ENCODE measurements around the gene CLMN. TPM values are rescaled to one million over a fixed set of nuclear protein-coding genes. Genes with fewer than 3 reads are reported as not detected.

CLMN gene
- total and polyA plus RNA-seq, 10 of the 15 experiments (the other 5 are each of a cell fraction or from before 2014, with no cell fraction given), result 7.8 to 49.3 (median 18.5) TPM

DNA sequence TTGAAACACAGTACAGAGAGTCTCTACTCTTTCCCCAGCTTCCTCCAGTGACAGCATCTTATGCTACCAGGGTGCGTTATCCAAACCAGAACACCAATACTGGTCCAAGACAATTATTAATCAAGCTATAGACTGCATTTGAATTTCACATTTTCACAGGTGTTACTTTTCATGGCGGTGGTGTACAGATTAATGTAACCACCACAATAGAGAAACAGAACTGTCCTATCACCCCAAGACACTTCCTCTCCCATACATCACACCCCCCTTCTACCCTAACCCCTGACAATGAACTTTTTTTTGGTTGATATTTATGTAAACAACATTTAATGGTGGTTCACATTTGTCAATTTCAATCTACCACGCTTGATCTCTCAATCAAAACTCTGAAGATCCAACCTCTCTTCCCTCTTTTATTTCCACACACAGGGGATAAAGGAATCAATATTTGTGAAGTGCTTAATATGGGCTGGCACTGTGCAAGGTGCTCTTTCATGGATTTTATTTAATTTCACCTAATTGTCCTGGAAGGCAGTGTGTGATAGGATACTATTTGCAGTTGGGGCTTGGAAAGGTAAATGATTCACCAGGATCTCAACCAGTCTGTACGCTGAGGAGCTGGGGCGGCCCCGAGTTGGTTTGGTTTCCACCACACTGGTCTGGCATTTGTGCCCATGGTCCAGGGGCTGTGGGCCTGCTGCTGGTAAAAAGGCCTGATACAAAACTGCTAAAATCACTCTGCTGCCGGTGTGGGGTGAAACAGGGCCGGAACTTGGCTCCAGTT, 107.8 kb downstream of the CLMN start (continued):
- TF ChIP-seq, protein P1, sequence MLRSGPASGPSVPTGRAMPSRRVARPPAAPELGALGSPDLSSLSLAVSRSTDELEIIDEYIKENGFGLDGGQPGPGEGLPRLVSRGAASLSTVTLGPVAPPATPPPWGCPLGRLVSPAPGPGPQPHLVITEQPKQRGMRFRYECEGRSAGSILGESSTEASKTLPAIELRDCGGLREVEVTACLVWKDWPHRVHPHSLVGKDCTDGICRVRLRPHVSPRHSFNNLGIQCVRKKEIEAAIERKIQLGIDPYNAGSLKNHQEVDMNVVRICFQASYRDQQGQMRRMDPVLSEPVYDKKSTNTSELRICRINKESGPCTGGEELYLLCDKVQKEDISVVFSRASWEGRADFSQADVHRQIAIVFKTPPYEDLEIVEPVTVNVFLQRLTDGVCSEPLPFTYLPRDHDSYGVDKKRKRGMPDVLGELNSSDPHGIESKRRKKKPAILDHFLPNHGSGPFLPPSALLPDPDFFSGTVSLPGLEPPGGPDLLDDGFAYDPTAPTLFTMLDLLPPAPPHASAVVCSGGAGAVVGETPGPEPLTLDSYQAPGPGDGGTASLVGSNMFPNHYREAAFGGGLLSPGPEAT (IDR thresholded peaks at IDR 0.05; ENCODE audit: low read depth), result peak; percentile 54
- TF ChIP-seq ZNF217 (IDR thresholded peaks at IDR 0.05) (0 out of 2 replicates have a peak, but pooled peaks have one; percentile 19), NRF1 (conservative IDR thresholded peaks at IDR 0.05; ENCODE audit: low read depth, low read length) (no peak), SMARCA5 (IDR thresholded peaks at IDR 0.05) (no peak), EZH2 (IDR thresholded peaks at IDR 0.05; ENCODE audit: borderline replicate concordance, control insufficient read depth, low read depth, low read length) (no peak), BMI1 (IDR thresholded peaks at IDR 0.05; ENCODE audit: borderline replicate concordance) (no peak), BHLHE40 (IDR thresholded peaks at IDR 0.05; ENCODE audit: borderline replicate concordance in 1 of 2, low read depth in 2 of 2, low read length in 1 of 2) (peak in 1 of 2 experiments; percentile 21; a peak in 1 of 4 replicates), CBX3 (IDR thresholded peaks at IDR 0.05; ENCODE audit: borderline replicate concordance, low read depth) (no peak), FOXM1 (IDR thresholded peaks at IDR 0.05; ENCODE audit: low read depth, low read length) (no peak), ETV6 (conservative IDR thresholded peaks at IDR 0.05 in 1 of 2, IDR thresholded peaks at IDR 0.05 in 1 of 2; ENCODE audit: borderline replicate concordance in 1 of 2, low read depth in 1 of 2) (no peak), HDAC2 (IDR thresholded peaks at IDR 0.05) (no peak), JUNB (IDR thresholded peaks at IDR 0.05) (no peak), TCF7 (IDR thresholded peaks at IDR 0.05; ENCODE audit: borderline replicate concordance) (no peak), CREB1 (IDR thresholded peaks at IDR 0.05; ENCODE audit: low read depth) (no peak)
- TF ChIP-seq, protein P2, sequence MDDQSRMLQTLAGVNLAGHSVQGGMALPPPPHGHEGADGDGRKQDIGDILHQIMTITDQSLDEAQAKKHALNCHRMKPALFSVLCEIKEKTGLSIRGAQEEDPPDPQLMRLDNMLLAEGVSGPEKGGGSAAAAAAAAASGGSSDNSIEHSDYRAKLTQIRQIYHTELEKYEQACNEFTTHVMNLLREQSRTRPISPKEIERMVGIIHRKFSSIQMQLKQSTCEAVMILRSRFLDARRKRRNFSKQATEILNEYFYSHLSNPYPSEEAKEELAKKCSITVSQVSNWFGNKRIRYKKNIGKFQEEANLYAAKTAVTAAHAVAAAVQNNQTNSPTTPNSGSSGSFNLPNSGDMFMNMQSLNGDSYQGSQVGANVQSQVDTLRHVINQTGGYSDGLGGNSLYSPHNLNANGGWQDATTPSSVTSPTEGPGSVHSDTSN (IDR thresholded peaks at IDR 0.05; ENCODE audit: insufficient replicate concordance, low read depth, low read length), result no peak
- TF ChIP-seq, protein P3, sequence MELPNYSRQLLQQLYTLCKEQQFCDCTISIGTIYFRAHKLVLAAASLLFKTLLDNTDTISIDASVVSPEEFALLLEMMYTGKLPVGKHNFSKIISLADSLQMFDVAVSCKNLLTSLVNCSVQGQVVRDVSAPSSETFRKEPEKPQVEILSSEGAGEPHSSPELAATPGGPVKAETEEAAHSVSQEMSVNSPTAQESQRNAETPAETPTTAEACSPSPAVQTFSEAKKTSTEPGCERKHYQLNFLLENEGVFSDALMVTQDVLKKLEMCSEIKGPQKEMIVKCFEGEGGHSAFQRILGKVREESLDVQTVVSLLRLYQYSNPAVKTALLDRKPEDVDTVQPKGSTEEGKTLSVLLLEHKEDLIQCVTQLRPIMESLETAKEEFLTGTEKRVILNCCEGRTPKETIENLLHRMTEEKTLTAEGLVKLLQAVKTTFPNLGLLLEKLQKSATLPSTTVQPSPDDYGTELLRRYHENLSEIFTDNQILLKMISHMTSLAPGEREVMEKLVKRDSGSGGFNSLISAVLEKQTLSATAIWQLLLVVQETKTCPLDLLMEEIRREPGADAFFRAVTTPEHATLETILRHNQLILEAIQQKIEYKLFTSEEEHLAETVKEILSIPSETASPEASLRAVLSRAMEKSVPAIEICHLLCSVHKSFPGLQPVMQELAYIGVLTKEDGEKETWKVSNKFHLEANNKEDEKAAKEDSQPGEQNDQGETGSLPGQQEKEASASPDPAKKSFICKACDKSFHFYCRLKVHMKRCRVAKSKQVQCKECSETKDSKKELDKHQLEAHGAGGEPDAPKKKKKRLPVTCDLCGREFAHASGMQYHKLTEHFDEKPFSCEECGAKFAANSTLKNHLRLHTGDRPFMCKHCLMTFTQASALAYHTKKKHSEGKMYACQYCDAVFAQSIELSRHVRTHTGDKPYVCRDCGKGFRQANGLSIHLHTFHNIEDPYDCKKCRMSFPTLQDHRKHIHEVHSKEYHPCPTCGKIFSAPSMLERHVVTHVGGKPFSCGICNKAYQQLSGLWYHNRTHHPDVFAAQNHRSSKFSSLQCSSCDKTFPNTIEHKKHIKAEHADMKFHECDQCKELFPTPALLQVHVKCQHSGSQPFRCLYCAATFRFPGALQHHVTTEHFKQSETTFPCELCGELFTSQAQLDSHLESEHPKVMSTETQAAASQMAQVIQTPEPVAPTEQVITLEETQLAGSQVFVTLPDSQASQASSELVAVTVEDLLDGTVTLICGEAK (IDR thresholded peaks at IDR 0.05; ENCODE audit: borderline replicate concordance), result no peak
- TF ChIP-seq, protein P4, sequence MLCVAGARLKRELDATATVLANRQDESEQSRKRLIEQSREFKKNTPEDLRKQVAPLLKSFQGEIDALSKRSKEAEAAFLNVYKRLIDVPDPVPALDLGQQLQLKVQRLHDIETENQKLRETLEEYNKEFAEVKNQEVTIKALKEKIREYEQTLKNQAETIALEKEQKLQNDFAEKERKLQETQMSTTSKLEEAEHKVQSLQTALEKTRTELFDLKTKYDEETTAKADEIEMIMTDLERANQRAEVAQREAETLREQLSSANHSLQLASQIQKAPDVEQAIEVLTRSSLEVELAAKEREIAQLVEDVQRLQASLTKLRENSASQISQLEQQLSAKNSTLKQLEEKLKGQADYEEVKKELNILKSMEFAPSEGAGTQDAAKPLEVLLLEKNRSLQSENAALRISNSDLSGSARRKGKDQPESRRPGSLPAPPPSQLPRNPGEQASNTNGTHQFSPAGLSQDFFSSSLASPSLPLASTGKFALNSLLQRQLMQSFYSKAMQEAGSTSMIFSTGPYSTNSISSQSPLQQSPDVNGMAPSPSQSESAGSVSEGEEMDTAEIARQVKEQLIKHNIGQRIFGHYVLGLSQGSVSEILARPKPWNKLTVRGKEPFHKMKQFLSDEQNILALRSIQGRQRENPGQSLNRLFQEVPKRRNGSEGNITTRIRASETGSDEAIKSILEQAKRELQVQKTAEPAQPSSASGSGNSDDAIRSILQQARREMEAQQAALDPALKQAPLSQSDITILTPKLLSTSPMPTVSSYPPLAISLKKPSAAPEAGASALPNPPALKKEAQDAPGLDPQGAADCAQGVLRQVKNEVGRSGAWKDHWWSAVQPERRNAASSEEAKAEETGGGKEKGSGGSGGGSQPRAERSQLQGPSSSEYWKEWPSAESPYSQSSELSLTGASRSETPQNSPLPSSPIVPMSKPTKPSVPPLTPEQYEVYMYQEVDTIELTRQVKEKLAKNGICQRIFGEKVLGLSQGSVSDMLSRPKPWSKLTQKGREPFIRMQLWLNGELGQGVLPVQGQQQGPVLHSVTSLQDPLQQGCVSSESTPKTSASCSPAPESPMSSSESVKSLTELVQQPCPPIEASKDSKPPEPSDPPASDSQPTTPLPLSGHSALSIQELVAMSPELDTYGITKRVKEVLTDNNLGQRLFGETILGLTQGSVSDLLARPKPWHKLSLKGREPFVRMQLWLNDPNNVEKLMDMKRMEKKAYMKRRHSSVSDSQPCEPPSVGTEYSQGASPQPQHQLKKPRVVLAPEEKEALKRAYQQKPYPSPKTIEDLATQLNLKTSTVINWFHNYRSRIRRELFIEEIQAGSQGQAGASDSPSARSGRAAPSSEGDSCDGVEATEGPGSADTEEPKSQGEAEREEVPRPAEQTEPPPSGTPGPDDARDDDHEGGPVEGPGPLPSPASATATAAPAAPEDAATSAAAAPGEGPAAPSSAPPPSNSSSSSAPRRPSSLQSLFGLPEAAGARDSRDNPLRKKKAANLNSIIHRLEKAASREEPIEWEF (IDR thresholded peaks at IDR 0.05; ENCODE audit: insufficient replicate concordance, low read depth, low read length), result no peak

Measured in GM12878 (cell line).